SK-N-SH treated with all-trans-retinoic acid at 6 μM for 48 hours (cell line): ENCODE results near the gene CASP9.

Experiments
- ATAC-seq: fragments of 200-7000 bp; cut with Tn5 transposase; 3 replicates; pipeline ENCODE4 v1.9.1; 2020; ENCODE audit warnings: mild to moderate bottlenecking, moderate library complexity
- ARNTL ChIP-seq: fragments of 450-650 bp; formaldehyde crosslinking; IDR thresholded peaks from 2 replicates; pipeline ENCODE4 v1.5.0; 2020; ENCODE audit warnings: low read depth, mild to moderate bottlenecking, moderate library complexity, borderline replicate concordance
- BACH2 ChIP-seq: fragments of 250-450 bp; sonication (Bioruptor Pico); IDR thresholded peaks from 2 replicates; pipeline ENCODE4 v1.9.0; 2021; ENCODE audit warnings: mild to moderate bottlenecking, borderline replicate concordance
- CREB5 ChIP-seq: fragments of 250-450 bp; sonication (Bioruptor Pico); IDR thresholded peaks from 2 replicates; pipeline ENCODE4 v1.5.1; 2020; ENCODE audit warnings: low read depth, mild to moderate bottlenecking, moderate library complexity
- CSDC2 ChIP-seq: fragments of 250-450 bp; sonication (Bioruptor Pico); IDR thresholded peaks from 2 replicates; pipeline ENCODE4 v1.5.0; 2020; ENCODE audit warnings: mild to moderate bottlenecking, moderate library complexity
- CSRNP3 ChIP-seq: fragments of 250-450 bp; sonication (Bioruptor Pico); IDR thresholded peaks from 2 replicates; pipeline ENCODE4 v1.5.1; 2021; ENCODE audit warnings: mild to moderate bottlenecking, moderate library complexity
- ESRRG ChIP-seq: fragments of 250-450 bp; sonication (Bioruptor Pico); IDR thresholded peaks from 2 replicates; pipeline ENCODE4 v1.6.1; 2021; ENCODE audit warnings: mild to moderate bottlenecking
- GLIS3 ChIP-seq: fragments of 250-450 bp; sonication (Bioruptor Pico); IDR thresholded peaks from 2 replicates; pipeline ENCODE4 v1.5.0; 2020; ENCODE audit warnings: mild to moderate bottlenecking, moderate library complexity
- ISL1 ChIP-seq: fragments of 250-450 bp; sonication (Bioruptor Pico); IDR thresholded peaks from 2 replicates; pipeline ENCODE4 v2.1.2; 2022; ENCODE audit warnings: mild to moderate bottlenecking, moderate library complexity
- OSR1 ChIP-seq: fragments of 250-450 bp; sonication (Bioruptor Pico); IDR thresholded peaks from 2 replicates; pipeline ENCODE4 v1.8.0; 2022; ENCODE audit warnings: moderate library complexity, mild to moderate bottlenecking, inconsistent platforms
- PATZ1 ChIP-seq: fragments of 250-450 bp; sonication (Bioruptor Pico); IDR thresholded peaks from 2 replicates; pipeline ENCODE4 v1.8.0; 2020; ENCODE audit warnings: mild to moderate bottlenecking, moderate library complexity, borderline replicate concordance
- PPARA ChIP-seq: fragments of 250-450 bp; sonication (Bioruptor Pico); IDR thresholded peaks from 2 replicates; pipeline ENCODE4 v1.5.0; 2020; ENCODE audit warnings: mild to moderate bottlenecking, borderline replicate concordance
- RARB ChIP-seq: fragments of 250-450 bp; sonication (Bioruptor Pico); IDR thresholded peaks from 2 replicates; pipeline ENCODE4 v1.8.0; 2021; ENCODE audit warnings: mild to moderate bottlenecking, moderate library complexity
- SNAI2 ChIP-seq: fragments of 250-450 bp; sonication (Bioruptor Pico); IDR thresholded peaks from 2 replicates; pipeline ENCODE4 v1.5.0; 2020; ENCODE audit warnings: mild to moderate bottlenecking, moderate library complexity
- TCF4 ChIP-seq: fragments of 250-450 bp; sonication (Bioruptor Pico); IDR thresholded peaks from 2 replicates; pipeline ENCODE4 v1.8.0; 2021; ENCODE audit warnings: mild to moderate bottlenecking, moderate library complexity, borderline replicate concordance
- TOX ChIP-seq: fragments of 250-450 bp; sonication (Bioruptor Pico); IDR thresholded peaks from 2 replicates; pipeline ENCODE4 v1.8.0; 2021; ENCODE audit warnings: mild to moderate bottlenecking, moderate library complexity, borderline replicate concordance
- ZC3H10 ChIP-seq: fragments of 250-450 bp; sonication (Bioruptor Pico); IDR thresholded peaks from 2 replicates; pipeline ENCODE4 v1.5.1; 2021; ENCODE audit warnings: mild to moderate bottlenecking, moderate library complexity
- ZFP30 ChIP-seq: fragments of 450-650 bp; formaldehyde crosslinking; IDR thresholded peaks from 2 replicates; pipeline ENCODE4 v1.5.0; 2022; ENCODE audit warnings: mild to moderate bottlenecking, moderate library complexity
- ZNF565 ChIP-seq: fragments of 450-650 bp; formaldehyde crosslinking; conservative IDR thresholded peaks from 2 replicates; pipeline ENCODE4 v1.5.0; 2020; ENCODE audit warnings: low read depth, mild to moderate bottlenecking, moderate library complexity
- ZNF70 ChIP-seq: fragments of 450-650 bp; formaldehyde crosslinking; IDR thresholded peaks from 2 replicates; pipeline ENCODE4 v1.5.0; 2020; ENCODE audit warnings: mild to moderate bottlenecking, moderate library complexity
- ZNF8 ChIP-seq: fragments of 450-650 bp; formaldehyde crosslinking; IDR thresholded peaks from 2 replicates; pipeline ENCODE4 v1.5.0; 2020; ENCODE audit warnings: mild to moderate bottlenecking, moderate library complexity

The CASP9 gene

GRCh38 chr1:15541231-15541792 is 17.3 kb upstream of the CASP9 start:
- TF ChIP-seq ZNF565 (CRISPR knock-in tag) (no peak), ESRRG (CRISPR knock-in tag) (no peak), ZNF8 (CRISPR knock-in tag) (no peak)

GRCh38 chr1:15540186-15540585 is 16.2 kb upstream of the CASP9 start:
- TF ChIP-seq ZNF565 (CRISPR knock-in tag) (no peak), ISL1 (CRISPR knock-in tag) (no peak), ZNF70 (CRISPR knock-in tag) (no peak), ZFP30 (no peak), CREB5 (no peak), ZC3H10 (CRISPR knock-in tag) (no peak), RARB (no peak), SNAI2 (no peak), CSDC2 (CRISPR knock-in tag) (no peak)
- ATAC-seq: no peak

More at GRCh38 chr1:15541231-15541792, 17.3 kb upstream of the CASP9 start:
- ATAC-seq: no peak

- no peak for TF ChIP-seq GLIS3 (CRISPR knock-in tag)
- TF ChIP-seq CSRNP3 (CRISPR knock-in tag): no peak
- TF ChIP-seq ARNTL: no peak
- TF ChIP-seq SNAI2: no peak
- no peak for TF ChIP-seq PATZ1 (CRISPR knock-in tag)
- no peak for TF ChIP-seq OSR1
- TF ChIP-seq TCF4 (CRISPR knock-in tag): no peak
- no peak for TF ChIP-seq TOX (CRISPR knock-in tag)
- TF ChIP-seq ESRRG (CRISPR knock-in tag): no peak
- TF ChIP-seq ZFP30: no peak
- no peak for TF ChIP-seq ZNF70 (CRISPR knock-in tag)
- no peak for TF ChIP-seq ZC3H10 (CRISPR knock-in tag)
- TF ChIP-seq CSDC2 (CRISPR knock-in tag): no peak
- no peak for TF ChIP-seq ISL1 (CRISPR knock-in tag)
- no peak for TF ChIP-seq RARB
Measured at GRCh38 chr1:15538771-15539170, 14.8 kb upstream of the CASP9 start.

GRCh38 chr1:15531682-15532081 is 7.7 kb upstream of the CASP9 start:
- no peak for ATAC-seq
- TF ChIP-seq RARB (no peak), ISL1 (CRISPR knock-in tag) (no peak), PPARA (CRISPR knock-in tag) (no peak), CREB5 (no peak), CSRNP3 (CRISPR knock-in tag) (no peak), ZC3H10 (CRISPR knock-in tag) (no peak)

More at GRCh38 chr1:15538771-15539170, 14.8 kb upstream of the CASP9 start:
- ATAC-seq: no peak

- TF ChIP-seq GLIS3 (CRISPR knock-in tag) (no peak), BACH2 (CRISPR knock-in tag) (no peak), PATZ1 (CRISPR knock-in tag) (no peak), ZC3H10 (CRISPR knock-in tag) (no peak)
- no peak for ATAC-seq
Measured at GRCh38 chr1:15531003-15531402, 7.0 kb upstream of the CASP9 start.
